ENCODE data around the gene COPG1.
A peak's percentile ranks its signal among the peaks of the same experiment; 100 is the strongest.
"Not testable (repeated sequence)": the region's sequence is repeated elsewhere in the genome, so short reads cannot be mapped to it uniquely, and the experiment has no call there.

COPG1 gene

GRCh38 chr3:129245141-129245540, 4.3 kb upstream of the COPG1 start:
- H2BK12ac ChIP-seq (ENCODE audit: low read length in 2 of 2) = no peak overlapping the region
- H2AFZ ChIP-seq (ENCODE audit: low read depth, low read length) = no peak overlapping the region
- no peak overlapping the region for H2BK15ac ChIP-seq (ENCODE audit: low read depth, poor library complexity, severe bottlenecking)
- H2BK5ac ChIP-seq (ENCODE audit: low read depth, low read length, poor library complexity, severe bottlenecking) = no peak overlapping the region
- no peak overlapping the region for H4K8ac ChIP-seq (ENCODE audit: low read length)
- no peak overlapping the region for H2AK5ac ChIP-seq (ENCODE audit: low read length, severe bottlenecking)
- H3K79me1 ChIP-seq (replicated peaks; ENCODE audit: low read length, poor library complexity, severe bottlenecking) = peaks cover 8% of the 10 kb centered on the region
- H2BK120ac ChIP-seq (ENCODE audit: low read depth, low read length) = no peak overlapping the region
- peak; percentile 18 for DNase-seq
- H3K27me3 ChIP-seq (ENCODE audit: control insufficient read depth in 1 of 2, insufficient read depth in 1 of 2, low read length in 2 of 2) = no peaks in the 10 kb centered on the region
- no peak overlapping the region for H3K14ac ChIP-seq (ENCODE audit: low read length in 2 of 2)
- H4K91ac ChIP-seq (ENCODE audit: low read length) = no peak overlapping the region
- no peak overlapping the region for H3K18ac ChIP-seq (ENCODE audit: low read depth in 1 of 2, low read length in 2 of 2)
- H3K27ac ChIP-seq (ENCODE audit: low read length, poor library complexity, severe bottlenecking) = no peak overlapping the region
- peaks cover 9% of the 10 kb centered on the region for H3K4me1 ChIP-seq (ENCODE audit: control insufficient read depth, insufficient read depth, low read depth, low read length)
- H3K9ac ChIP-seq (ENCODE audit: low read length) = peak overlapping the region; percentile 59
- no peaks in the 10 kb centered on the region for H3K9me3 ChIP-seq (ENCODE audit: control insufficient read depth, low read length)
- H3K23ac ChIP-seq (ENCODE audit: low read length in 2 of 2) = no peak overlapping the region
- H3K36me3 ChIP-seq (ENCODE audit: control insufficient read depth in 1 of 2, insufficient read depth in 2 of 2, low read depth in 1 of 2, low read length in 2 of 2) = peaks cover 0 to 4% of the 10 kb centered on the region in 2 experiments
- 93% methylated on average over 5 of the region's 5 CpGs for WGBS
- H3K4me3 ChIP-seq (ENCODE audit: insufficient read depth in 1 of 2, low read depth in 1 of 2, low read length in 2 of 2) = no peak overlapping the region
- H3K4me2 ChIP-seq (ENCODE audit: low read length, poor library complexity, severe bottlenecking) = peak overlapping the region; percentile 26
- H3K4ac ChIP-seq (ENCODE audit: low read depth in 1 of 2, low read length in 2 of 2) = no peak overlapping the region

GRCh38 chr3:129245641-129246306, 3.6 kb upstream of the COPG1 start:
- not testable (repeated sequence) for H3K23ac ChIP-seq (ENCODE audit: low read length in 2 of 2); H4K91ac ChIP-seq (ENCODE audit: low read length); H2BK15ac ChIP-seq (ENCODE audit: low read depth, poor library complexity, severe bottlenecking); H2AK5ac ChIP-seq (ENCODE audit: low read length, severe bottlenecking); H3K9me3 ChIP-seq (ENCODE audit: control insufficient read depth, low read length); H3K4ac ChIP-seq (ENCODE audit: low read depth in 1 of 2, low read length in 2 of 2); H2BK5ac ChIP-seq (ENCODE audit: low read depth, low read length, poor library complexity, severe bottlenecking); H3K14ac ChIP-seq (ENCODE audit: low read length in 2 of 2); H3K18ac ChIP-seq (ENCODE audit: low read depth in 1 of 2, low read length in 2 of 2); H2BK12ac ChIP-seq (ENCODE audit: low read length in 2 of 2); H2BK120ac ChIP-seq (ENCODE audit: low read depth, low read length); H3K79me1 ChIP-seq (replicated peaks; ENCODE audit: low read length, poor library complexity, severe bottlenecking); H3K27ac ChIP-seq (ENCODE audit: low read length, poor library complexity, severe bottlenecking); H2AFZ ChIP-seq (ENCODE audit: low read depth, low read length); H3K36me3 ChIP-seq (ENCODE audit: control insufficient read depth in 1 of 2, insufficient read depth in 2 of 2, low read depth in 1 of 2, low read length in 2 of 2); H3K27me3 ChIP-seq (ENCODE audit: control insufficient read depth in 1 of 2, insufficient read depth in 1 of 2, low read length in 2 of 2)
- H3K4me2 ChIP-seq (ENCODE audit: low read length, poor library complexity, severe bottlenecking) = peak overlapping the region; percentile 26
- peak overlapping the region; percentile 59 for H3K9ac ChIP-seq (ENCODE audit: low read length)
- H4K8ac ChIP-seq (ENCODE audit: low read length) = peak overlapping the region; percentile 33
- peaks cover 11% of the 10 kb centered on the region for H3K4me1 ChIP-seq (ENCODE audit: control insufficient read depth, insufficient read depth, low read depth, low read length)
- WGBS = 30% methylated on average over 10 of the region's 11 CpGs
- DNase-seq = peak; percentile 93
- peak overlapping the region in 1 of 2 experiments; percentile 7 for H3K4me3 ChIP-seq (ENCODE audit: insufficient read depth in 1 of 2, low read depth in 1 of 2, low read length in 2 of 2)

- no peak overlapping the region for H3K4me2 ChIP-seq (ENCODE audit: low read length, poor library complexity, severe bottlenecking)
- H2BK12ac ChIP-seq (ENCODE audit: low read length in 2 of 2) = no peak overlapping the region
- H3K27me3 ChIP-seq (ENCODE audit: control insufficient read depth in 1 of 2, insufficient read depth in 1 of 2, low read length in 2 of 2) = no peaks in the 10 kb centered on the region
Measured at GRCh38 chr3:129246636-129247035, 2.8 kb upstream of the COPG1 start.

GRCh38 chr3:129248286-129248979, 973 bp upstream of the COPG1 start:
- Histone ChIP-seq H3K4me2 (ENCODE audit: low read length, poor library complexity, severe bottlenecking) (peak overlapping the region; percentile 56), H3K4ac (ENCODE audit: low read depth in 1 of 2, low read length in 2 of 2) (peak overlapping the region in 1 of 2 experiments; percentile 32), H3K36me3 (ENCODE audit: control insufficient read depth in 1 of 2, insufficient read depth in 2 of 2, low read depth in 1 of 2, low read length in 2 of 2) (peaks cover 15 to 17% of the 10 kb centered on the region in 2 experiments), H3K27me3 (ENCODE audit: control insufficient read depth in 1 of 2, insufficient read depth in 1 of 2, low read length in 2 of 2) (no peaks in the 10 kb centered on the region), H3K9me3 (ENCODE audit: control insufficient read depth, low read length) (no peaks in the 10 kb centered on the region), H2AK5ac (ENCODE audit: low read length, severe bottlenecking) (peak overlapping the region; percentile 50), H2BK12ac (ENCODE audit: low read length in 2 of 2) (peak overlapping the region in 1 of 2 experiments; percentile 15), H2BK5ac (ENCODE audit: low read depth, low read length, poor library complexity, severe bottlenecking) (no peak overlapping the region), H2BK15ac (ENCODE audit: low read depth, poor library complexity, severe bottlenecking) (no peak overlapping the region), H3K4me1 (ENCODE audit: control insufficient read depth, insufficient read depth, low read depth, low read length) (peaks cover 19% of the 10 kb centered on the region), H3K9ac (ENCODE audit: low read length) (peak overlapping the region; percentile 99), H3K14ac (ENCODE audit: low read length in 2 of 2) (peak overlapping the region in 1 of 2 experiments; percentile 26), H3K18ac (ENCODE audit: low read depth in 1 of 2, low read length in 2 of 2) (peak overlapping the region in 1 of 2 experiments; percentile 6), H4K91ac (ENCODE audit: low read length) (no peak overlapping the region), H3K4me3 (ENCODE audit: insufficient read depth in 1 of 2, low read depth in 1 of 2, low read length in 2 of 2) (peak overlapping the region; percentile 72 to 98), H2BK120ac (ENCODE audit: low read depth, low read length) (peak overlapping the region; percentile 80), H3K79me1 (replicated peaks; ENCODE audit: low read length, poor library complexity, severe bottlenecking) (peaks cover 20% of the 10 kb centered on the region), H2AFZ (ENCODE audit: low read depth, low read length) (no peak overlapping the region), H3K23ac (ENCODE audit: low read length in 2 of 2) (peak overlapping the region in 1 of 2 experiments; percentile 46), H4K8ac (ENCODE audit: low read length) (peak overlapping the region; percentile 12), H3K27ac (ENCODE audit: low read length, poor library complexity, severe bottlenecking) (no peak overlapping the region)
- WGBS = 82% methylated on average over 18 of the region's 21 CpGs
- DNase-seq = no peak

More at GRCh38 chr3:129246636-129247035, 2.8 kb upstream of the COPG1 start:
- Histone ChIP-seq H3K36me3 (ENCODE audit: control insufficient read depth in 1 of 2, insufficient read depth in 2 of 2, low read depth in 1 of 2, low read length in 2 of 2) (peaks cover 4% of the 10 kb centered on the region in 2 experiments), H3K23ac (ENCODE audit: low read length in 2 of 2) (no peak overlapping the region), H2BK5ac (ENCODE audit: low read depth, low read length, poor library complexity, severe bottlenecking) (no peak overlapping the region), H3K9me3 (ENCODE audit: control insufficient read depth, low read length) (no peaks in the 10 kb centered on the region), H3K79me1 (replicated peaks; ENCODE audit: low read length, poor library complexity, severe bottlenecking) (peaks cover 8% of the 10 kb centered on the region), H3K18ac (ENCODE audit: low read depth in 1 of 2, low read length in 2 of 2) (no peak overlapping the region), H3K27ac (ENCODE audit: low read length, poor library complexity, severe bottlenecking) (no peak overlapping the region), H3K9ac (ENCODE audit: low read length) (peak overlapping the region; percentile 30), H4K8ac (ENCODE audit: low read length) (no peak overlapping the region), H3K4ac (ENCODE audit: low read depth in 1 of 2, low read length in 2 of 2) (no peak overlapping the region), H4K91ac (ENCODE audit: low read length) (no peak overlapping the region), H2AFZ (ENCODE audit: low read depth, low read length) (no peak overlapping the region), H2BK15ac (ENCODE audit: low read depth, poor library complexity, severe bottlenecking) (no peak overlapping the region), H2AK5ac (ENCODE audit: low read length, severe bottlenecking) (no peak overlapping the region), H3K14ac (ENCODE audit: low read length in 2 of 2) (no peak overlapping the region), H2BK120ac (ENCODE audit: low read depth, low read length) (no peak overlapping the region), H3K4me3 (ENCODE audit: insufficient read depth in 1 of 2, low read depth in 1 of 2, low read length in 2 of 2) (no peak overlapping the region), H3K4me1 (ENCODE audit: control insufficient read depth, insufficient read depth, low read depth, low read length) (peaks cover 11% of the 10 kb centered on the region)
- DNase-seq = no peak
